ENCODE data around the gene ZCCHC24. TPM values are rescaled to one million over a fixed set of nuclear protein-coding genes. Genes with fewer than 3 reads are reported as not detected.

Gene ZCCHC24
- total and polyA plus RNA-seq, 2 donors (not counting 3 experiments of a cell fraction or from before 2014, with no cell fraction given), result 5.2 to 8.4 TPM

DNA sequence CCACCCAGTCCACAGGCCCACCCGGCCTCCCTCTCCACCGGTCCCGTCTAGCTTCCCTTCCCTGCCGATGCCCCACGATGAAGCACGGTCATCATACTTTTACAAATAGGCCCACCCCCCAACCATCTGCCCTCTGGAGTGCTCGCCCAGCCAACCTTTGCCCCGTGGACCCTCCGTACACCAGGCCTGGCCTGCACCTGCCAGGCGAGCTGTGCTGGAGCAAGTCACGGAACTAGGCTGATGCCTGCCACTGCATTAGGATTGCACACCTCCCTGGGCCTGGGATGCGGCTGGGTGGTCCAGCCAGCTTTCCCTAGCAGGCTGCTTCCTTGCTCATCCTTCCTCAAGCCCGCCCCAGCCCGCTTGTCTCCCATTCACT is 53.4 kb downstream of the ZCCHC24 start:
- Histone ChIP-seq H3K4me2 (ENCODE audit: insufficient read depth, low read length) (no peak overlapping the region), H2AFZ (ENCODE audit: low read depth, low read length) (no peak overlapping the region), H4K20me1 (replicated peaks; ENCODE audit: control insufficient read depth, extremely low read depth, insufficient read depth, low read length) (no peaks in the 10 kb centered on the region), H3K4me1 (ENCODE audit: control insufficient read depth, extremely low read depth, insufficient read depth, low read length) (no peaks in the 10 kb centered on the region), H3K27me3 (ENCODE audit: control insufficient read depth in 2 of 2, insufficient read depth in 2 of 2, low read length in 2 of 2) (no peaks in the 10 kb centered on the region), H3K27ac (ENCODE audit: insufficient read depth, low read depth, low read length) (no peak overlapping the region), H3K36me3 (ENCODE audit: control insufficient read depth in 2 of 2, extremely low read depth in 1 of 2, insufficient read depth in 2 of 2, low read length in 2 of 2) (no peaks in the 10 kb centered on the region), H3K9me1 (replicated peaks; ENCODE audit: control insufficient read depth, extremely low read depth, insufficient read depth, low read length) (no peaks in the 10 kb centered on the region), H3K79me2 (ENCODE audit: control insufficient read depth, insufficient read depth, low read length) (no peaks in the 10 kb centered on the region), H3K9ac (replicated peaks; ENCODE audit: extremely low read depth, insufficient read depth, low read length) (no peak overlapping the region), H3K9me3 (replicated peaks; ENCODE audit: control insufficient read depth, insufficient read depth, low read length) (no peaks in the 10 kb centered on the region), H3K4me3 (replicated peaks in 1 of 3; ENCODE audit: insufficient read depth in 1 of 3, low read depth in 1 of 3, low read length in 3 of 3) (no peak overlapping the region)
- no TSS peak for BruUV-seq (replicated peaks)
- TF ChIP-seq EZH2 (IDR thresholded peaks at IDR 0.05; ENCODE audit: borderline replicate concordance, low read depth, low read length, severe bottlenecking) (no peak), GATA2 (IDR thresholded peaks at IDR 0.05; ENCODE audit: insufficient read depth, insufficient read length, low read depth, low read length) (no peak), POLR2AphosphoS5 (IDR thresholded peaks at IDR 0.05; ENCODE audit: insufficient read depth, low read depth, low read length) (no peak), MAX (IDR thresholded peaks at IDR 0.05; ENCODE audit: insufficient read depth, insufficient read length) (no peak), JUN (IDR thresholded peaks at IDR 0.05; ENCODE audit: borderline replicate concordance, insufficient read depth, insufficient read length, low read depth) (no peak), MYC (IDR thresholded peaks at IDR 0.05; ENCODE audit: low read depth, low read length) (no peak), FOS (IDR thresholded peaks at IDR 0.05; ENCODE audit: borderline replicate concordance, insufficient read depth, low read length) (no peak)
- TF ChIP-seq, protein P1, sequence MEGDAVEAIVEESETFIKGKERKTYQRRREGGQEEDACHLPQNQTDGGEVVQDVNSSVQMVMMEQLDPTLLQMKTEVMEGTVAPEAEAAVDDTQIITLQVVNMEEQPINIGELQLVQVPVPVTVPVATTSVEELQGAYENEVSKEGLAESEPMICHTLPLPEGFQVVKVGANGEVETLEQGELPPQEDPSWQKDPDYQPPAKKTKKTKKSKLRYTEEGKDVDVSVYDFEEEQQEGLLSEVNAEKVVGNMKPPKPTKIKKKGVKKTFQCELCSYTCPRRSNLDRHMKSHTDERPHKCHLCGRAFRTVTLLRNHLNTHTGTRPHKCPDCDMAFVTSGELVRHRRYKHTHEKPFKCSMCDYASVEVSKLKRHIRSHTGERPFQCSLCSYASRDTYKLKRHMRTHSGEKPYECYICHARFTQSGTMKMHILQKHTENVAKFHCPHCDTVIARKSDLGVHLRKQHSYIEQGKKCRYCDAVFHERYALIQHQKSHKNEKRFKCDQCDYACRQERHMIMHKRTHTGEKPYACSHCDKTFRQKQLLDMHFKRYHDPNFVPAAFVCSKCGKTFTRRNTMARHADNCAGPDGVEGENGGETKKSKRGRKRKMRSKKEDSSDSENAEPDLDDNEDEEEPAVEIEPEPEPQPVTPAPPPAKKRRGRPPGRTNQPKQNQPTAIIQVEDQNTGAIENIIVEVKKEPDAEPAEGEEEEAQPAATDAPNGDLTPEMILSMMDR (IDR thresholded peaks at IDR 0.05; ENCODE audit: extremely low read depth in 1 of 2, insufficient read depth in 1 of 2, low read depth in 1 of 2, low read length in 2 of 2), result no peak
- intact Hi-C loops (cut with micrococcal nuclease), result no loop called here
- FAIRE-seq (no peak), DNase-seq (ENCODE audit: low read depth, low spot score) (no peak)
- dilution Hi-C loops (cut with MboI; ENCODE audit: extremely low pct_ligation_motif_present, low sequenced_read_pairs), result no loop called here
- ChIA-PET CTCF (interaction anchor here (1.3 to 2.3 kb wide), 3 partner anchors 17 to 76 kb away, joined by 3 to 16 read pairs (median 7); no protein-coding TSS in a partner anchor), POLR2A (no interaction called here)

All from endothelial cell of umbilical vein (primary cell).